Stimulated activated CD8-positive, alpha-beta memory T cell treated with anti-CD3 and anti-CD28 coated beads, Interleukin-2, amount 100 ng/mL, for 48 hours (primary cell): ENCODE results near the gene TMEM209.

Experiments used
- DNase-seq, 2 donors: peaks; one replicate each; pipeline ENCODE4 v3.0.0-alpha.2; 2020; ENCODE audit warnings: low read depth in 2 of 2

The TMEM209 gene

DNA sequence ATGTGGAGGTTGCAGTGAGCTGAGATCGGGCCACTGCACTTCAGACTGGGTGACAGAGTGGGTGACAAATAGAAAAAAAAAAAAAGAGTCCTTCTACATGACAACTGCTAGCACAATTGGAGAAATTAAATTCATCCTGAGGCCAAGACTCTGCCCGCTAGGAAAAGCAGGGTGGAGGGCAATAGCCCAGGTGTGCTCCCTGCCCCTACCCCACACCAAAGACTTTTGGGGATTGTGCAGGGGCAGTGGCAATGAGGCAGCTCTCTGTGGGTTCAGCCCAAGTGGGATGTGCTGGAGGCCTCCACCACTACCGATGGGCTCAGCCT, 61.3 kb downstream of the TMEM209 start:
- DNase-seq: no peak

GRCh38 chr7:130143334-130143732, 61.9 kb downstream of the TMEM209 start:
- no peak for DNase-seq

GRCh38 chr7:130142654-130143333, 62.4 kb downstream of the TMEM209 start:
- no peak for DNase-seq

- DNase-seq: no peak
Observed at GRCh38 chr7:130141884-130142653, 63.1 kb downstream of the TMEM209 start.

DNA sequence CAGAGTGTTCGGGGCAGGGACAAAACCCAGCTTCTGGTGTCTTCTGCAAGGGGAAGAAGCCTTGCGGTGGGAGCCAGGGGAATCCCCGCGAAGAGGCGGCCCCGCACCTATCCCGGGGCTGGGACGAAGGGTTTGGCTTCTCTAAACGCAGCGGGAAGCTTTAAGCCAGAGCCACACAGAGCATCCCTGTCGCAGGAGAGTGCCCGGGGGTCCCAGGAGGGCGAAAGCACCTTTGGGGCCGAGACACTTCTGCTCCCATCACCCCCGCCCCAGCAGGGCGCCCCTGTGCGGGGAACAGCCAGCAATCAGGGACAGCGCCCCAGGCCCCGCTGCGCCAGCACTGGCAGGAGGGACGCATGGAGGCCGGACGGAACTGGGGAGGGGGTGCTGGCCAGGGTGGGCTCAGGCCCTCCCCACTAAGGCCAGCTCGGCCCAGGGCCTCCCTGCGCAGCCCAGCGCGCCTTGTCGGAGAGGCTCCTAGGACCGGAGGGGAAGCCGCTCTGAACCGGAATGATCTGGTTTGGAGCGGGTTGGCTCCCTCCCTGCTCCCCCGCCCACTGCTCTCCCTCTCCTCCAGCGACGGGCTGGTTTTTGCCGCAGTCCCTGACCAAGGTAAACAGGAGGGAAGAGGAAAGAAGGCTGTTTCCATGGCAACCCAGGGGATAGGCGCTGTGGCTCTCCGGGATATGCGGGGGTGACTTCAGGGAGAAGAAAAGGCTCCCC, 63.9 kb downstream of the TMEM209 start:
- no peak for DNase-seq

GRCh38 chr7:130140551-130141160, 64.5 kb downstream of the TMEM209 start:
- DNase-seq: no peak

- DNase-seq: no peak
Observed at GRCh38 chr7:130139193-130139960, 65.8 kb downstream of the TMEM209 start.

GRCh38 chr7:130137207-130137606, 68.0 kb downstream of the TMEM209 start:
- no peak for DNase-seq

DNA sequence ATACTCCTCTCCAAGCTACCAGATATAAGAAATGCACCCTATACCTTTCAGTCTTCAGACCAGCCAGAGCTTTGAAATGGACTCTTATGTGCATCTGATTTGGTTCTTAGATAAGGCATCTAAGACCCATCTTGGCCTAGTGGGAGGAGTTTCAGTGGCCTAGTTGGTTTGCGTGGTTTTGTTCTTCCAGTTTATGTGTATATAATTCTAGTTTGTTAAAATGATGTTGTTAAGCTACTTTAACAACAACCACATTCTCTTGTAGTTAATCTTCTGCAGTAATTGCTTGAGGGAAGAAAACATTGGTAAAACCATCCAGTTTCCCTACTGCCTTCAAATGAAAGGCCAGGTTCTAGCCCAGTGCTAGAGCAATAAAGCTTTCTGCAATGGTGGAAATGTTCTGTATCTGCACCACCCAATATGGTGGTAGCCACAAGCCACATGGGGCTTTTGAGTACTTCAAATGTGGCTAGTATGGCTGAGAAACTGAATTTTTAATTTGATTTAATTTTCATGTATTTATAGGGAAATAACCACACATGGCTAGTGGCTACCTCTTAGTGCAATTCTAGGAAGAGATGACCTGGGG, 68.5 kb downstream of the TMEM209 start:
- DNase-seq: no peak

GRCh38 chr7:130135208-130136205, 69.7 kb downstream of the TMEM209 start:
- DNase-seq: no peak

GRCh38 chr7:130134726-130135125, 70.5 kb downstream of the TMEM209 start:
- no peak for DNase-seq

DNA sequence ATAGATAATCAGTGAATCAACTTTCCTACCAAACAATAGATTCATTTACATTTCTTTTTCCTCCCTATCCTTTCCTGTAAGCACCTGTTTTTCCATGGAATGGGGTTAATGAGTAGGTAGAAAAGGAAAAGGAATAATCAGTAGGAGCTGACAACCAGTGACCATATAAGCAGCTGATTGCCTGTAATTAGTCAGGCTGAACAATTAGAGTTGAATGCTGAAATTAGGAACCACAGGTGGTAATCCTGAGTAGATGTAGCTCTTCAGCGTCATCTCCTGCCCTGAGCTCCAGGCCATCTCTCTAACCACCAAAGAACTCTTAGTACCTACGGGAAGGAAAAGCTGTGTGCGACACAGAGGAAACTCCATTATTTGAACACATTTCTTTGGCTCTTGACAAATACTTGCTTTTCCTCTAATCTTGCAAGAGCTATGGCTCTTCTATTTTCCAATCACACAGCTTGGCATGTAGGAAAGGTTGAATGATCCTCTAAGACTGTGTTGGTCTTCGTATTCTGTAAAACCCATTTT, 71.0 kb downstream of the TMEM209 start:
- DNase-seq: no peak

- DNase-seq: no peak
Observed at GRCh38 chr7:130133029-130133782, 72.0 kb downstream of the TMEM209 start.

GRCh38 chr7:130131964-130132875, 73.0 kb downstream of the TMEM209 start:
- no peak for DNase-seq

- no peak for DNase-seq
Observed at GRCh38 chr7:130131191-130131834, 73.9 kb downstream of the TMEM209 start.

DNA sequence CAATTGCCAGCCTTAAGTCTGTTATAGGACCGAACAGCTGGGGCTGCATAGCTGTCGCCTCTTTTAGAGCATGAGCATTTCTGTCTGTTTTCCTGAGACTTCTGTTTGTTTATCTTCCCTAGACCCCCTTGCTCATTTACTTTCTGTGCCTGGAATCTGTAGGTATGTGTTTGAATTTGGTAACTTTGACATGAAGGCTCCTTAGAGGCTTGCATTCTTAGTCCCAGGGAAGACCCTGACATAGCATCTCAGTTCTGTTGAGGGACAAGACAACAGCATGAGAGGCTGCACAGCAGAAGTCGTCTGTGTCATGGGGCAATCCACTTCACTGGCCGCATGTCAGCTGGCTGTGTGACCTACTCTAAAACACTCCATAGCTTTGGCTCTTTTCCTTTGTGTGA, 76.2 kb downstream of the TMEM209 start:
- DNase-seq: no peak

GRCh38 chr7:130127821-130128317, 77.3 kb downstream of the TMEM209 start:
- DNase-seq: no peak
